ENCODE measurements around the gene YAP1.

YAP1 gene

DNA sequence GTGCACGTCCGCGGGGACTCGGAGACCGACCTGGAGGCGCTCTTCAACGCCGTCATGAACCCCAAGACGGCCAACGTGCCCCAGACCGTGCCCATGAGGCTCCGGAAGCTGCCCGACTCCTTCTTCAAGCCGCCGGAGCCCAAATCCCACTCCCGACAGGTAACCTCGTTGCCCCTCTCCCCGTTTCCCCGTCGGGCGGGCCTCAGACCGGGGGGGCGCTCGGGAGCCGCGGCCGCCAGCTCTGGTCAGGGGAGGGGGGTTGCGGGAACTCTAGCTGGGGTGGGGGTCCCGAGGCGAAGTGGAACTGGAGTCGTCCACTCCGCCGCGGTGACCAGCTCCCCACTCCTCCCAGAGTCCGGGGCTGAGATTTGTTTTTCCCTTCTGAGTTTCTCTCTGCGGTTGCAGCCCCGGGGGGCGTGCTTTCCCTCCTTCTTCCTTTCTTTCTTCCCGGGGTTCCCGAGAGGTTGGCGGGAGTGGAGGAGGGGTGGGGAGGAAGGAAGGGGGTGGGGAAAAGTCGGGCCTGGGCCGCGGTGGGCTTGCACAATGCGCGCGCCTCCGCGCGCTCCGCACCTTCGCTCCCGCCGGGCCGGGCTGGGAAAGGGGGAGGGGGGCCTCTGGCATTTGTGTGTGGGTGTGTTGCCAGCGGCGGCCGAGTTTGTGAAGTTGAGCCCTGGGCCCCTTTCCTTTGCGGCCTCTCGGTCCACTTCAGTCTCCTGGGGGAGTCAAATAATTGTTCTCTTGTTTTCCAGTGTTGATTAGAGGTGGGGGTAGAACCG, 952 bp downstream of the YAP1 start:
- Histone ChIP-seq H3K27me3 (ENCODE audit: insufficient read depth, poor library complexity, severe bottlenecking) (peaks cover 39% of the 10 kb centered on the region), H3K4me3 (replicated peaks; ENCODE audit: insufficient read depth, low read length) (peak overlapping the region; percentile 58; the same call in 1 of the 2 replicates), H3K27ac (replicated peaks) (no peak overlapping the region)
- no peak for DNase-seq (ENCODE audit: low read depth in 1 of 2, low spot score in 1 of 2)
- TF ChIP-seq, protein P1, sequence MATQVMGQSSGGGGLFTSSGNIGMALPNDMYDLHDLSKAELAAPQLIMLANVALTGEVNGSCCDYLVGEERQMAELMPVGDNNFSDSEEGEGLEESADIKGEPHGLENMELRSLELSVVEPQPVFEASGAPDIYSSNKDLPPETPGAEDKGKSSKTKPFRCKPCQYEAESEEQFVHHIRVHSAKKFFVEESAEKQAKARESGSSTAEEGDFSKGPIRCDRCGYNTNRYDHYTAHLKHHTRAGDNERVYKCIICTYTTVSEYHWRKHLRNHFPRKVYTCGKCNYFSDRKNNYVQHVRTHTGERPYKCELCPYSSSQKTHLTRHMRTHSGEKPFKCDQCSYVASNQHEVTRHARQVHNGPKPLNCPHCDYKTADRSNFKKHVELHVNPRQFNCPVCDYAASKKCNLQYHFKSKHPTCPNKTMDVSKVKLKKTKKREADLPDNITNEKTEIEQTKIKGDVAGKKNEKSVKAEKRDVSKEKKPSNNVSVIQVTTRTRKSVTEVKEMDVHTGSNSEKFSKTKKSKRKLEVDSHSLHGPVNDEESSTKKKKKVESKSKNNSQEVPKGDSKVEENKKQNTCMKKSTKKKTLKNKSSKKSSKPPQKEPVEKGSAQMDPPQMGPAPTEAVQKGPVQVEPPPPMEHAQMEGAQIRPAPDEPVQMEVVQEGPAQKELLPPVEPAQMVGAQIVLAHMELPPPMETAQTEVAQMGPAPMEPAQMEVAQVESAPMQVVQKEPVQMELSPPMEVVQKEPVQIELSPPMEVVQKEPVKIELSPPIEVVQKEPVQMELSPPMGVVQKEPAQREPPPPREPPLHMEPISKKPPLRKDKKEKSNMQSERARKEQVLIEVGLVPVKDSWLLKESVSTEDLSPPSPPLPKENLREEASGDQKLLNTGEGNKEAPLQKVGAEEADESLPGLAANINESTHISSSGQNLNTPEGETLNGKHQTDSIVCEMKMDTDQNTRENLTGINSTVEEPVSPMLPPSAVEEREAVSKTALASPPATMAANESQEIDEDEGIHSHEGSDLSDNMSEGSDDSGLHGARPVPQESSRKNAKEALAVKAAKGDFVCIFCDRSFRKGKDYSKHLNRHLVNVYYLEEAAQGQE (IDR thresholded peaks at IDR 0.05; ENCODE audit: insufficient replicate concordance, low read depth): no peak
- no peak for TF ChIP-seq GABPA (IDR thresholded peaks at IDR 0.05; ENCODE audit: low read depth)
- TF ChIP-seq SPI1 (IDR thresholded peaks at IDR 0.05; ENCODE audit: borderline replicate concordance, low read depth): no peak
- TF ChIP-seq POLR2AphosphoS5 (IDR thresholded peaks at IDR 0.05; ENCODE audit: low read depth): no peak
- TF ChIP-seq, protein P2, sequence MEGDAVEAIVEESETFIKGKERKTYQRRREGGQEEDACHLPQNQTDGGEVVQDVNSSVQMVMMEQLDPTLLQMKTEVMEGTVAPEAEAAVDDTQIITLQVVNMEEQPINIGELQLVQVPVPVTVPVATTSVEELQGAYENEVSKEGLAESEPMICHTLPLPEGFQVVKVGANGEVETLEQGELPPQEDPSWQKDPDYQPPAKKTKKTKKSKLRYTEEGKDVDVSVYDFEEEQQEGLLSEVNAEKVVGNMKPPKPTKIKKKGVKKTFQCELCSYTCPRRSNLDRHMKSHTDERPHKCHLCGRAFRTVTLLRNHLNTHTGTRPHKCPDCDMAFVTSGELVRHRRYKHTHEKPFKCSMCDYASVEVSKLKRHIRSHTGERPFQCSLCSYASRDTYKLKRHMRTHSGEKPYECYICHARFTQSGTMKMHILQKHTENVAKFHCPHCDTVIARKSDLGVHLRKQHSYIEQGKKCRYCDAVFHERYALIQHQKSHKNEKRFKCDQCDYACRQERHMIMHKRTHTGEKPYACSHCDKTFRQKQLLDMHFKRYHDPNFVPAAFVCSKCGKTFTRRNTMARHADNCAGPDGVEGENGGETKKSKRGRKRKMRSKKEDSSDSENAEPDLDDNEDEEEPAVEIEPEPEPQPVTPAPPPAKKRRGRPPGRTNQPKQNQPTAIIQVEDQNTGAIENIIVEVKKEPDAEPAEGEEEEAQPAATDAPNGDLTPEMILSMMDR (IDR thresholded peaks at IDR 0.05; ENCODE audit: insufficient read depth, low read length): no peak

DNA sequence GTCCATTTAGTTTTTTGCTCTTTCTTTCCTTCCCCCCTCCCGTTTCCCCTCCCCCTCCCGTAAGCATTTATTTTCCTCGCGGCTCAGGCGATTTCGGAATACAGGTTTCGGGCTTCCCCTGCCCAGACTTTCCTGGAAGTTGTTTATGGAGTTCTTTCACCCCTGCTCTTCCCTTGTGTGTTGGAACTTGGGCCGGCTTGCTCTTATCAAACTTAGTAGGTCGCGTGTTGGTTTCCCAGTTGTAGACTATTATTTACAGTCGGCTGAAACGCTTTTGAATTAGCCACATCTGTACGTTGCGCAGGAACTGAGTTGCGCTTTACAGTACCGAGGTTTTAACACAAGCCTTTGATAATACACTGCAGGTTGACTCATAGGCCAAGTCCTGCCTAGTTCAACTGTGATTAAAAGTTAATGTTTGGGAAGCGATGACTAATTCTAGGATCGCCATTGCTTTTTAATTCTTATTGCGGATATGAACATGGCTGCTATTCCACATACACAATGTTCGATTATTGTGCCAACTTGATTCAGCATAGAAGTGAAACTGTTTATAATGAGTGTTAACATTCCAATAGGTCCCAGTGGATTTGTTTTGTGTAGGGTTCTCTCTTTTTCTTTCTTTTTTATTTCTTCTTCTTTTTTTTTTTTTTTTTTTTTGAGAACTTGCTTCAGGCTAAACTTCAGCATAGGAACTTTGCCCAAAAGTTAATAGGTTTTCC, 1.7 kb downstream of the YAP1 start:
- TF ChIP-seq, protein P1 (IDR thresholded peaks at IDR 0.05; ENCODE audit: insufficient replicate concordance, low read depth): no peak
- TF ChIP-seq GABPA (IDR thresholded peaks at IDR 0.05; ENCODE audit: low read depth) (no peak), POLR2AphosphoS5 (IDR thresholded peaks at IDR 0.05; ENCODE audit: low read depth) (no peak), SPI1 (IDR thresholded peaks at IDR 0.05; ENCODE audit: borderline replicate concordance, low read depth) (no peak)
- TF ChIP-seq, protein P2 (IDR thresholded peaks at IDR 0.05; ENCODE audit: insufficient read depth, low read length): no peak
- no peak overlapping the region for H3K27ac ChIP-seq (replicated peaks)
- DNase-seq (ENCODE audit: low read depth in 1 of 2, low spot score in 1 of 2): no peak
- H3K4me3 ChIP-seq (replicated peaks; ENCODE audit: insufficient read depth, low read length): no peak overlapping the region
- H3K27me3 ChIP-seq (ENCODE audit: insufficient read depth, poor library complexity, severe bottlenecking): peaks cover 39% of the 10 kb centered on the region

DNA sequence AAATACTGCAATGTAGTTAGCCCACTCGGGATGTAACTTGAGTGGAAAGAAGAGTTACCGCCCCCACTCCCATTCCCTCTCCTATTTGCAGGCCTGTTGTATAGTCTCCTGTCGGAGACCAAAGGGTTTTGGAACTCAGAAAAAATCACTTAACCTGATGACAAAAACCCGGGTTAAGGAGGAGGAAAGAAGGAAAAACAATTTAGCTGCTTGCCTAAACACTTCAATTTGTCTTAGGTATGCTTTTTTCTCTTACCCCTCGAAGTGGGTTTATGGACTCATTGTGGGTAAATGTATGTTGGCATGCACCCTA, 2.2 kb downstream of the YAP1 start:
- no peak for DNase-seq (ENCODE audit: low read depth in 1 of 2, low spot score in 1 of 2)
- TF ChIP-seq GABPA (IDR thresholded peaks at IDR 0.05; ENCODE audit: low read depth) (no peak), POLR2AphosphoS5 (IDR thresholded peaks at IDR 0.05; ENCODE audit: low read depth) (no peak), SPI1 (IDR thresholded peaks at IDR 0.05; ENCODE audit: borderline replicate concordance, low read depth) (no peak)
- TF ChIP-seq, protein P2 (IDR thresholded peaks at IDR 0.05; ENCODE audit: insufficient read depth, low read length): no peak
- TF ChIP-seq, protein P1 (IDR thresholded peaks at IDR 0.05; ENCODE audit: insufficient replicate concordance, low read depth): no peak
- Histone ChIP-seq H3K4me3 (replicated peaks; ENCODE audit: insufficient read depth, low read length) (no peak overlapping the region), H3K27ac (replicated peaks) (no peak overlapping the region), H3K27me3 (ENCODE audit: insufficient read depth, poor library complexity, severe bottlenecking) (peaks cover 39% of the 10 kb centered on the region)

All from HL-60 (cell line).